HG02763 (cell line): ENCODE measurements around the gene PPP1R1C.
"Not testable (repeated sequence)": the region's sequence is repeated elsewhere in the genome, so short reads cannot be mapped to it uniquely, and the experiment has no call there.

ENCODE experiments used
- ATAC-seq: cut with Tn5 transposase; IDR thresholded peaks from one replicate; pipeline ENCODE4 v1.9.1; 2021; ENCODE audit warnings: mild to moderate bottlenecking, moderate library complexity; ENCODE audit not compliant: unreplicated experiment

The PPP1R1C gene

GRCh38 chr2:182006595-182007341 is 21.1 kb downstream of the PPP1R1C start:
- ATAC-seq: no peak

GRCh38 chr2:182014284-182014683 is 28.6 kb downstream of the PPP1R1C start:
- ATAC-seq: no peak

DNA sequence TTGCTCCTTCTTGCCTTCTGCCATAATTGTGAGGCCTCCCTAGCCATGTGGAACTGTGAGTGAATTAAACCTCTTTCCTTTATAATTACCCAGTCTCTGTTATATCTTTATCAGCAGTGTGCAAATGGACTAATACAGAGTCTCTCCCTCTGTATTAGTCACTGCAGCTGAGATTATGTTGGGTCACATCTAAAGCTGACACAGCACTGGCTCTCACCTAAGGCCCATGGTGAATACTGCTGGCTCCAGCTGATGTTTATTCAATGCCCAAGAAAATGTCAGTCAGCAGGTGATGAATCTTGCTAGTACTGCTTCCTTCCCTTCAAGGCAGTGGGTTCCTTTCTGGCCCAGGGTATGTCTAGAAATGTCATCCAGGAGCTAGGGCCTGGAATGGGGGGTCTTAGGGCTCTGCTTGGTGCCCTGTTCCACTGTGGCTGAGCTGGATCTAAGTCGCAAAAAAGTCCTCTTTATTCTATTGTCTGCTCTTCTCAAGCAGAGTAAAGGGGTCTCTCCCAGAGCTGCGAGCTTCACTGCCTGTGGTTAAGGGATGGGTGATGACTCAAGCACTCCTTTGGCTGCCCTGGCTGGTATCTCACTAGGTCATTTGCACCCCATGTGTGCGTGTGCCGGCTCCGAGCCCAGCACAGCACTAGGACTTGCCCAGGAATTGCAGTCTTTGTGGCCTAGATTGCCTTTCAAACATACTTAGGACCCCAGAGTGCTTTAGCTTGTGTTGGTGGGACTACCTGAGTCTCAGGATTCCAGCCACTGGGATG is 29.9 kb downstream of the PPP1R1C start:
- ATAC-seq: no peak

- no peak for ATAC-seq
These were observed 32.6 kb downstream of the PPP1R1C start for GRCh38 chr2:182018218-182018617.

DNA sequence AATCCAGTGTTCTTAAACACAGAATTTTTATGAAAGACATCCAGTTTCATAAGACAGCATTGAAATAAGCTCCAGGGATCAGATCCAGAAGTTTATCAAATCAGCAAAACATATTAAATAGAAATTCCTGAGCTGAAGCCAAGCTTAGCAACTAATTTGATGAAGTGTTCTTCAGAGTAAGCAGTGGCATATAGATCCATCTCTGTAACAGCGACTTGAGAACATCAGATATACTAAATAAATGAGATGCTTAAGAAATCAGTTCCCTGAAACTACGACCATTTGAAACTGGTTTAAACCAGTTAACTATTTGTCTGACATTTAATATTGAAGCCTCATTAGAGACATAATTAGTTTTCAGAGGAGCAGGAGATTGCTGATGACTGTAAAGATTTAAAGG is 34.1 kb downstream of the PPP1R1C start:
- no peak for ATAC-seq

GRCh38 chr2:182020286-182021070 is 34.8 kb downstream of the PPP1R1C start:
- ATAC-seq: no peak

- no peak for ATAC-seq
These were observed 37.6 kb downstream of the PPP1R1C start for GRCh38 chr2:182023235-182023634.

- ATAC-seq: not testable (repeated sequence)
These were observed 45.2 kb downstream of the PPP1R1C start for GRCh38 chr2:182030875-182031274.

DNA sequence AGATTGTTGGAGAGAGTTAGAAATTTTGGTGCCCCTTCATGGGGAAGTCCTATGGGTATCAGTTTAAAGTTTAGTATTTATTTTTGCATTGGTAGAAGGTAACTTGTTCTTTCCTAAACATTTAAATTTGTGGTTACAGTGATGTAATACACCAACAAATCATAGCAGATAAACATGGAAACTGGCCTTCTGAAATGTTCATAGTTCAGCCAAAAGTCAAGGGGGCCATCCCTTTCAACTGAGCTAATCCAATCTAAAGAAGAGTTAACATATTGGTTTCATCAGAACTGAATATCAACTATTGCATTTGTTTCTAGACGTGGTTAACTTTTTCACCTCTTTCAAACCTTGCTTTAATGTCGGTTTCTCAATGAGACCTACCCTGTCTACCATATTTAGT is 46.3 kb downstream of the PPP1R1C start:
- no peak for ATAC-seq

- no peak for ATAC-seq
These were observed 47.8 kb downstream of the PPP1R1C start for GRCh38 chr2:182033449-182033848.

DNA sequence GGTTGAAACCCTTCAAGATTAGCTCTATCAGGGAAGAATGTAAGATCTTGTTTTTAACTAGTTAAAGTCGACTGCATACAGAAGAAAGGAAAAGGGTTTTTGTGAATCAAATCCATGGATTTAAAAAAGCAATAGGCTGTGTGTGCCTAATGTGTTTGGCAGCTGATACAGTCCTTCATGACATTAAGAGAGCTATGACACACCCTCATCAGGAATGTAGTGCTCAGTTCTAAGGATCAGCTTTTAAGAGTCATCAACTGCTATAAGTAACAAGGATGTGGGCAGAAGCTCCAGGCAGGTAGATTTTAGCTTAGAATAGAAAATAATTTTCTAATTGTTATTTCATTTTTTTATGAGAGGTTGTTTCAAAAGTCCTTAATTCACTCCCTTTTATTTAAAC is 52.9 kb downstream of the PPP1R1C start:
- no peak for ATAC-seq

GRCh38 chr2:182043021-182043420 is 57.4 kb downstream of the PPP1R1C start:
- no peak for ATAC-seq

- no peak for ATAC-seq
These were observed 58.2 kb downstream of the PPP1R1C start for GRCh38 chr2:182043861-182044260.

DNA sequence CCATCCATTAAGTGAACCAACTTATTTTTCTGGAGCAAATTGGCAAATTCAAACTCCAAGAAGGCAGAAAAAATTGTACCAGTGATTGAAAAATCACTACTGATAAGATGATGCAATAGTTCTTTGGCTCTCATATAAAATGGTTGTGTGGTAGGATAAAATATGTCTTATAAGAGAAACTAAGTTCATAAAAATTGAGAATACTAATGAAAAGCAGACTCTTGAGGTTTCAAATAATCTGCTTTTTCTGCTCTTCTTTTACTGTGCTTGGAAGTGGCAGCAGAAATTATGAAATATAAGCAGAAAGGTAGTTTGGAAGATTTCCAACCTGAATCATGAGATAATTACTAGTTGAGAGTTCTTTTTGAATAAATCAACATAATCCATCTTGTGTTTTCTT is 61.9 kb downstream of the PPP1R1C start:
- no peak for ATAC-seq

GRCh38 chr2:182048088-182048487 is 62.4 kb downstream of the PPP1R1C start:
- ATAC-seq: no peak

- ATAC-seq: no peak
These were observed 63.0 kb downstream of the PPP1R1C start for GRCh38 chr2:182048621-182049020.

DNA sequence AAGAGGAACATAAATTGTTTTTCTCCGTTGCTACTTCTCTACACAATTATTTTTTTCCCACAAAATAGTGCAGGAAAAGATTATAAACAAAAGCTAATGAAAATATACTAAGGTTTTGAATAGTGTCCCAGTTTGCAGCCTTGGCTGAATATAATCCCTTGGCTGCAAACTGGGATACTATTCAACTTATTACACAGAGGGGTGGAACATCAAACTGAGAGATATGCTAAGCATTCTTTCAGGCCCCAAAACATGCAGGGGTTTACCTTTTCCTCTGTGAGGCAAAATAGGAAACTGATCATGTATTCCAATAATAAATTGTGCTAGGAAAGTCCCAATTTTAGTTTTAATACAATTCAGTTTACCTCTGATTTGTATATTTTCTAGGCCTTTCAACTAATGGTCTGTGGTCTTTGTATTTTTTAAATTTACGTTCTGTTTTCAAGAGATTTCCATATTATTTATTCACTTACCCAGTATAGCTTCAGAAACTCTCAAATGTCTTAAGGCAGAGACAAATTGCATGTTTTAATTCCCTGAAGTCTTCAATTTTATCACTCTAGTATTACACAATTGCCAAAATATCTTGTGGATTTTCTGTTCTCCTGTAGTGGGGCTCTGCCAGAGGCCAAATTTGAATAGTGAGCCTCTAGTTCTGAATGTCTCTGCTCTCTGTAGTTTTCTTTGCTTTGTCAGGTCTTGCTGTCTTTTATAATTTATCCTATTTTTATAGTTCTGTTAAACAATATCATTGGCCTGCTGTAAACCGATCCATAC is 63.9 kb downstream of the PPP1R1C start:
- ATAC-seq: no peak

- no peak for ATAC-seq
These were observed 64.9 kb downstream of the PPP1R1C start for GRCh38 chr2:182050333-182051135.

DNA sequence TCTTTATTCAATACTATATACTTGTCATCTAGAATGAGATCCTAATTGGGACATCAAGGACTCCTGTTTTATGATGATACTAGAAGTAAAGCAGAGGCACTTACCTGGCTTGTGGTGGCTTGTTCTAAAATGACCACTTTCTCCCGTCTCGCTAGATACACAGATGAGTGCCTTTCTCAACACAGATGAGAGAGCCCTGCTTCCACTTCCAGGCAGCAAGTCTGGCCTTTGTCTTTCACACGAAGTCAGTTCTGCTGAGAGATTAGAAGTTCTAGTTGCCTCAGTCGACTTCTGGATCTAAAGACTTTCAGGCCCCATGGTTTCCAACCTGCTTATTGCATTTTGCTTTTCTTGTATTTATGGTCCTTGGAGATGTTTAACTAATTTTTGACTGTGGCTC is 70.3 kb downstream of the PPP1R1C start:
- ATAC-seq: no peak

DNA sequence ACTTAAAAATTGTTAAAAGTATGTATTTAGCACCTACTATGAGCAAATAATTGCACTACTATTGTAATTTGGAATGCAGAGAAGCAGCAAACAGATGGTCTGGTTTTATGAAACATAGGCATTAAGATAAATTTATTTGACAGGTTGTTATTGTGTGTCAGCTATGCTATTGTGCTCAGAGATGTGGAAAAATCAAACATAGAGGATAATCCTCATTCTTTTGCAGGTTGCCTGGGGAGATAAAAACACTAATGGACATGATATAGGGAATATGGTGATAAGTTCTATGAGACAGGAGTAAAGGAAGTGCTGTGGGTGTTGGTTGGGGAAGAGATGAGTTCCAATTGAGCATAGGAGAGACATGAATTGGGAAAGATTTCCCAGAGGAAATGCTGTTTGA is 71.3 kb downstream of the PPP1R1C start:
- ATAC-seq: no peak
